Breast epithelium (tissue), 3 donors: ENCODE data around the gene ZCCHC14.

ENCODE experiments used
- CTCF ChIP-seq, 3 donors: fragments of 450-650 bp; IDR thresholded peaks; one replicate each; pipeline ENCODE4 v1.5.1; 2016 to 2017; ENCODE audit warnings: antibody characterized with exemption in 3 of 3, mild to moderate bottlenecking in 3 of 3, moderate library complexity in 3 of 3
- POLR2A ChIP-seq: fragments of 450-650 bp; IDR thresholded peaks from one replicate; pipeline ENCODE4 v1.6.1; 2016; ENCODE audit warnings: antibody characterized with exemption, mild to moderate bottlenecking, moderate library complexity

DNA sequence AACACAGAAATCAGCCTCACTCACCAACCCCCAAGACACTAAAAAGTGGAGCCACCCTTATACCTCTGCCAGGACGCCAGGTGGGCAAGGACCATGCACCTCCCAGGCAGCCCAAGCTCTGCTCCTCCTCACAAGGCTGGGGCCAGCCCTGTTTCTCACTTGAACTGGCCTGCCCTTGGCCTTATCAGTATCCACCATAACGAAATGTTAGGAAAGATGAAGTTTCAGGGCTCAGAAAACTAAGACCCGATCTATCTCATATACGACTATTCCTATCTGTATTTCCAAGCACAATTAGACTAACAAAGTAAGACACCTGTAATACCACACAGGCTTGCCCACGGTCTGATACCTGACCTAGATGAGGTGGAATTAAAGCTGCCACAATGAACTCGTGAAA, 116.2 kb downstream of the ZCCHC14 start:
- TF ChIP-seq CTCF (IDR thresholded peaks at IDR 0.05) (no peak), POLR2A (no peak)
